SH-SY5Y (cell line): ENCODE data around the gene DOCK4.

ENCODE experiments used
- GATA2 ChIP-seq: IDR thresholded peaks from 2 replicates; pipeline ENCODE4 v1.6.1; 2011; ENCODE audit warnings: mild to moderate bottlenecking, low read depth, low read length
- GATA3 ChIP-seq: IDR thresholded peaks from 2 replicates; pipeline ENCODE4 v1.6.1; 2011; ENCODE audit warnings: low read depth, mild to moderate bottlenecking, low read length, moderate library complexity

DNA sequence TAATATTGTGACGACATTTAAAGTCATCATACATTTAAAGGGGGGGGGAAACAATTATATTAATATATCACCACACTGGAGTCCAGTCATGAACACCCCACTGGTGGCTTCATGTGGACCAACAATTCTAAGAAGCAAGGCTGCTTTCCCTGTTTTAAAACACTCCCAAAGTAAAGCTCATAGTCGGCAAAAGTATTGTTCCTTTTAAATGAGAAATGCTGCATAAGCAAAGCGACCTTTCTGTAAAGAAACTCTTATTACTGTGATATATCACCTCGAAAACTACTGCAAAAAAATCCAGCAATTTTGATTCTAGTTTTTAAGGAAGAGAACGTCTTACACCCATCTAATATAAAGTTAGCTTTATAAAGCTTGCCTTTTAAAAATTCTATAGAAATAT is 112.8 kb downstream of the DOCK4 start:
- TF ChIP-seq GATA3 (no peak), GATA2 (no peak)
